Tibial nerve (tissue), 4 donors: ENCODE results near the gene SEMA6A.

ENCODE experiments used
- CTCF ChIP-seq, 5 experiments: fragments of 200-600 bp in 3 of 5; fragments of 450-650 bp in 2 of 5; sonication (generic) in 3 of 5; IDR thresholded peaks; one replicate each; pipeline ENCODE4 v1.5.1; 2016 to 2019; ENCODE audit warnings: antibody characterized with exemption in 5 of 5, mild to moderate bottlenecking in 3 of 5, moderate library complexity in 2 of 5
- EP300 ChIP-seq, 2 donors: sonication (generic); formaldehyde crosslinking; IDR thresholded peaks; one replicate each; pipeline ENCODE4 v1.6.1; 2017; ENCODE audit warnings: antibody characterized with exemption in 2 of 2, mild to moderate bottlenecking in 1 of 2
- POLR2A ChIP-seq, 2 donors: fragments of 450-650 bp; IDR thresholded peaks; one replicate each; pipeline ENCODE4 v1.6.1; 2017; ENCODE audit warnings: antibody characterized with exemption in 2 of 2, mild to moderate bottlenecking in 2 of 2, moderate library complexity in 2 of 2

- TF ChIP-seq CTCF (IDR thresholded peaks at IDR 0.05): no peak
- no peak for TF ChIP-seq POLR2A (IDR thresholded peaks at IDR 0.05)
- TF ChIP-seq EP300 (IDR thresholded peaks at IDR 0.05): no peak
These were observed 88.0 kb downstream of the SEMA6A start for GRCh38 chr5:116486588-116486987.
